GM18909 (cell line): ENCODE measurements around the gene SH3RF3.

Source experiments
- ATAC-seq: cut with Tn5 transposase; IDR thresholded peaks from one replicate; pipeline ENCODE4 v1.9.1; 2021; ENCODE audit warnings: mild to moderate bottlenecking; ENCODE audit not compliant: unreplicated experiment, poor library complexity

Gene SH3RF3

GRCh38 chr2:109497911-109498870, 369.2 kb downstream of the SH3RF3 start:
- ATAC-seq = no peak

- no peak for ATAC-seq
These were observed 369.9 kb downstream of the SH3RF3 start for GRCh38 chr2:109498906-109499305.

- no peak for ATAC-seq
These were observed 370.6 kb downstream of the SH3RF3 start for GRCh38 chr2:109499566-109499965.

GRCh38 chr2:109500910-109501309, 371.9 kb downstream of the SH3RF3 start:
- no peak for ATAC-seq

DNA sequence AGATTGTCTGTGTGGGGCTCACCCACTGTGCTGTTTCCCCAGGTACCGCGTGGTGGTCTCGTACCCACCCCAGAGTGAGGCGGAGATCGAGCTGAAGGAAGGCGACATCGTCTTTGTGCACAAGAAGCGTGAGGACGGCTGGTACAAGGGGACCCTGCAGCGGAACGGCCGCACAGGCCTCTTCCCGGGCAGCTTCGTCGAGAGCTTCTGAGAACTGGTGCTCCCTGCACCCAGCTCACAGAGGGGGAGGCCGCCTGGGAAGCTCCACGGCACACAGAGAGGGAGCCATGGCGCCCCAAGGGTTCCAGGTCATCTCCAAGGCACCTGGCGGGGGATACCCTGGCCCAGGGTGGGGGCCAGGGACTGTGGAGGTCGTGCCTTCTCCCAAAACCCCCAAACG, 372.5 kb downstream of the SH3RF3 start:
- no peak for ATAC-seq

DNA sequence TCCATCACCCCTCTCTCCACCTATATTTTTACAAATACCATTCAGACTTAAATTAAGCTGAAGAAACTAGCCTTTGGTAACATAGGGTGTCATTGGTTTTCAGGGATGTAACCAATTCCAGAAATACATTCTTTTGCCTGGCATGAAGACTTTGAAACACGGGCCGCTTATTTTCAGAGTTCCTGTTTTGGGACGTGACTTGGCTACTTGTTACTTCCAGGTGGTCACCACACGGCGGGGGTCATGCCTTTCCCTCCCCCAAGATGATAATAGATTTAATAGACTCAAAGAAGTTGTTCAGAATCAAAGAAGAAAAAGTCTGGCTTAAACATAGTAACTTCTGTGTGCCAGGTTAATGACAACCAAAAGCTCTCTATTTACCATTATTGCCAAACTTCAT, 374.2 kb downstream of the SH3RF3 start:
- ATAC-seq = no peak

- peak; percentile 44 for ATAC-seq
These were observed 378.2 kb downstream of the SH3RF3 start for GRCh38 chr2:109507217-109507616.

GRCh38 chr2:109507828-109508227, 378.8 kb downstream of the SH3RF3 start:
- ATAC-seq = no peak

DNA sequence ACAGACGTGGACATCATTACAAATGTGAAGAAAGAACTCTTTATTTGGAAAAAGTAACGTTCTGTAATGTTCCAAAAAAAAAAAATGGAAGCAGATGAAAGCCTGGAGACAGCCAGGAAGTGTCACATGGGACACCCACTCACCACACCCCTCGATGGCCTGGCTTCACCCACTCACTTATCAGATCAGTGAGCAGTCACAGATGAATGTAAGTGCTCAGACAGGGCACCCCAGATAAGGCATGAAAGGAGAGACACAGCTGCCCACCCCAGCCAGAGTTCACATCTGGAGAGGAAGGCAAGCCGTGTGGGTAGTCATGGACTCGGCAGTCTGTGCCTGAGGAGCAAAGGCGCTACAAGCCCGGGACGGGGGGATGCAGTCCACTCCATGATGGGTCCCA, 379.6 kb downstream of the SH3RF3 start:
- no peak for ATAC-seq

GRCh38 chr2:109510136-109511028, 381.4 kb downstream of the SH3RF3 start:
- no peak for ATAC-seq

DNA sequence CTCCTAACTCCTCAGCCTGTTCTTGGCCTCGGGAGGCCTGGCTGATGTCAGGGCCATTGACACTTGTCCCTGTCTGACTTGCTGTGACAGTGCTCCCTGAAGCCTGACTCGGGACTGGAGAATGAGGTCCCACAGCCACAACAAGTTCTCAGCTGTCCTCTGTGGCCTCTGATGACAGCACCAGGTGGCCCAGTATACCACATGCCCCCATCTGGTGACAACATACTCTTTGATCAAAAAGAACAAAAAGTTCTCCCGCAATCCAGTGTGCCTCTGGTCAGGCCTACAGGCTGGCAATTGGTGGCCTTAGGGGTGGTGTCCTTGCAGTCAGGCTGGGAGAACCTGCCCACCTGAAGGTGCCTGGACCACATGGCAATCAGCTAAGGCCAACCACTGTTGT, 382.2 kb downstream of the SH3RF3 start:
- no peak for ATAC-seq

GRCh38 chr2:109512076-109512475, 383.1 kb downstream of the SH3RF3 start:
- ATAC-seq = no peak

- no peak for ATAC-seq
These were observed 384.2 kb downstream of the SH3RF3 start for GRCh38 chr2:109513230-109513629.

DNA sequence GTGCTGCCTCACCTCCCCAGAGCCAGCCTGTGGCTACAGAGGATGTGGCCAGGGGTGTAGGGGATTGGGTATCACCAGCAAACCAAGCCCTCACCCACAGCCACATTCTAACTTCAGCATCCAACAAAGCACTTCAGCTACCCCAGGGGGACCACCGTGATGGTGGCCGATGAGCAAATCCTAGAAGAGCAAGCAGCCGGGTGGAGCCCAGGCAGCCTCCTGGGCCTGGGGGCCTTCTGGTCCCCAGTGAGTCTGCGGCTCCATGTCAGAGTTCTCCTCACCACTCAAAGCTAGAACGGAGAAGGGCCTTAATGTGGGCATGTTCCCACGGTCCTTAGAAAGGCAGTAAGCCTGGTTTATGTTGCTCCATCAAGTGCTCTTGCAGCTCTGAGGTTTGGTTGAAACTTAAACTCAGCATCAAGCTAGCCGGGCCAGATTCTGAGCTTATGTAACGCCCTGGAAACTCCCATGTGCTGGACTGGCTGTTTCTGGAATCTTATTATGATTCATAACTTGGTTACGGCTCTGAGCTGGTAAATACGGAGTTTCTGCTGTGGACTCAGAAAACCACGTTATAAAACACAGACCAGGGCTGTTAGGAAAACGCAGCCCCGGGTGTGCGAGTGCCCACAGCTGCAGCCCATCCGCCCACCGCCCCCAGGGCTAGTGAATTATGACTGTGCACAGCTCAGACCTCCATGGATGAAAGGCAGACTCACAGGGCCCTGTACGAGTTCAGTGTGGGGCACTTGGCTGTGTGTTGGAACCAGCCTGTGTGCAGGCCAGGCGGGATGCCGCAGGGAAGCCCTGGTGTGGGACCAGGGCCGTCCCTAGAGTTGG, 385.0 kb downstream of the SH3RF3 start:
- peak; percentile 74 for ATAC-seq

- ATAC-seq = no peak
These were observed 385.9 kb downstream of the SH3RF3 start for GRCh38 chr2:109514857-109515256.

DNA sequence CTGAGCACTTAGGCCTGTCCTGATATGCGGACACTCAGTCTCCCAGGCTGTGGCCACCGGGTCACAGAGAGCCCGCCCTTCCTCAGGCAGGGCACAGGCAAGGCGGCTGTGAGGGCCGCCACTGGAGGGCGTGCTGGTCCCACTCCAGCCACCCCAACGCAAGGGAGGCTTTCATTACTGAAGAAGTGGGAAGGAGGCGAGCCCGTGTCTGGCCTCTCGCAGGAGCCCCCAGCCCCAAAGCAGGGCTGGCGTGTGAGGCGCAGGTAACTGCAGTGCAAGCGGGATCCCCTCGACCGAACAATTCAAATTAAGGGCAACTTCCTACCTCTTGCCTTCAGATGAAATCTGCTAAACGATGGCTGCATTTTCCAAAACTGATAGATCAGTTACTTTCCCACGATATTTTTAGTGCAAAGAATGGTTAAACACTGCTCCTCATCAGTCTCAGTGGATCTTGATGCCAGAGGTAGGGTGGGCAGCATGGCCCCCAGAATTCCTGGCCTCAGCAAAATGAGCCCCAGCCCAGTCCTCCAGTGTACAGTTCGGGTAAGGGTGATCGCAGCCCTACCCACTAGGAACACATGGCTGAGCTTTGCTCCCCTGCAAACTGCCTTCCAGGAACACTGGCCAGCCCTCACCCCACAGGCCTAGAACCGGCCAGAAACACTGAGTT, 387.6 kb downstream of the SH3RF3 start:
- ATAC-seq = no peak

DNA sequence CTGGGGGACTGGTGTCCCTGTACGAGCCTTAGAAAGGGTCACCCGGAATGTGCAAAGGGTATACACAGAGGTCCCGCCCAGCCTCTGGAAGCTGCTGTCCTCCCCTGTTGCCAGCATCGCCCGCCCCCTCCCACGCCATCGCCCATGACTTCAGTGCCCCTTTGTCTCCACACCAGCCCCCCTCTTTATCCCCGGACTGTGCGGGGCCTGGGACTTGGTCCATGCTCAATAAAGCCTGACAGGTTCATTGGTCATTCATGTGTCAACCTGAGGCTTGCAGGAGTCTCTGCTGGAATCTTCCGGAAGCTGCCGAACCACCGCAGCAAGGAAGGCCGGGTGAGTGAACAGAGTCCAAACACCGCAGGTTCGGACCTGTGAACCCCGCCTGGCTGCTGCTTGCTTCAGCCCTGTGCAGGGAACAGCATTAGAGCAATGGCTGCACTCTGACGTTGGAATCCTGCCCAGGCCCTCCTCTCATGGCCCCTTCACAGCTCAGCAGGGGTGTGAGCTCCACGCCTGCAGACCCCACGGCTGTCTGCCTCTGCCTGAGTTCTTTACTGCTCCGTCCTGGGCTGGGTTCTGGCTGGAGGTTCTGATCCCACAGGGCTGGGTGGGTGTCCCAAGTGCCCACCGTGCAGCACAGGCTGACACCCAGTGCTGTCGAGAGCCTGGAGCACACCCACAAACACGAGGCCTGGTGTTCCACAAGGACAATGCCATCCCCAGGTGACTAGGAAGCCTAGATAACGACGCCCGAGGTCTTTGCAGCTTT, 388.3 kb downstream of the SH3RF3 start:
- ATAC-seq = no peak

DNA sequence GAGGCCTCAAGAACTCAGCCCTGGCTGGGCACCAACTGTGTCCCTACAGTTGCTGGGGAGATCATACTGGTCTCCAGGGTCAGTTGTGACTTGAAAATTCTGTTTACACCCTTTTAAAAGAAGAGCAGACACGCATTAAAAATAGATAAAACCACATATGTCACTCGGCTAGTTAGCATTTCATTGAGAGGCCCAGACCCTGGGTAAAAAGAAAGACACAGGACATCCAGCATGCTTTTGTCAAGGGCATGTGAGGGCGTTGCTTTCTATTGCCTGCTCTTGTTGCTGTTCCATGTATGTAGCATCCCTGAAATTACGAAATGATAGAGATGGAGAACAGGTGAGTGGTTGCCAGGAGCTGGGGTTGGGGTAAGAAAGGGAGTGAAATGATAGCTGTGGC, 390.5 kb downstream of the SH3RF3 start:
- no peak for ATAC-seq
